ENCODE measurements around the gene RIT1. TPM values are rescaled to one million over a fixed set of nuclear protein-coding genes. Genes with fewer than 3 reads are reported as not detected.
"Not testable (repeated sequence)": the region's sequence is repeated elsewhere in the genome, so short reads cannot be mapped to it uniquely, and the experiment has no call there.

RIT1 gene
- total RNA-seq, 3 donors from 2014 or later: 15.6 to 25.0 (median 17.9) TPM

DNA sequence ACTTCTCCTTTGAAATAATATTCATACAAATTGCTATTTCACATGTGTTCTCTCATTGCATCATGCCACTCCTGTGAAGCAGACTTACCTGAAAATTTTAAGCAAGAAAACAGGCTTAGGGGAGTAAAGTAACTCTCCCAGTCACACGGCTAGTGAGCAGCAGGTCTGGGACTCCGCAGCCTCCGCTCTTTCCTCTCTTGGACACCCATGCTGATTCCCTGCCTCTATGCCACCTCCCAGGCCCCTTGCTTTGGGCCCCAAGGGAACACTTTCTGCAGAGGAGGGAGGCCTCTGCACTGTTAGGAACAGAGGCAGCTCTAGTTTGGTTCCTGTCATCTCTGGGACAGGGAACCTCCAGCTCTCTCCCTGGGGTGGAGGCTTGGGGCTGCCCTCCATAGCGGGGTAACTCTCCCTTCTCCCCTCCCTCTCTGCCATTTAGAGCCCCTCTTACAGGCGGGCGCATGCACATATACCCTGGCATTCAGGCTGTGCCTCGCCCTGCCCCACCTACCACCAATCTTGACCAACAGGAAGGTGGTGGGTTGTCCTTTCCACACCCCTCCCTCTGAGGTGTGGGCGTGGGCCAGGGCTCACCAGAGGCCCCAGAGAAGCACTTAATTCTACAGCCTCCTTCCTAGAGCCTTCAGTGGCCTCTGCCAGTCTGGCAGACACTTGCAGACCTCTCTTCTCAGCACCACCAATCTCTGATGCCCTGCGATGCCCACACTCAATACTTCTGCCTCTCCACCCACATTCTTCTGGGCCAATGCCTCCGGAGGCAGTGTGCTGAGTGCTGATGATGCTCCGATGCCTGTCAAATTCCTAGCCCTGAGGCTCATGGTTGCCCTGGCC is 30.1 kb upstream of the RIT1 start, which contains the start of gene RXFP4:
RXFP4 (plus strand) TSS at position 646 of the 852 bp plus-strand sequence; CDS start at position 718, 72 bp downstream.
- H3K36me3 Mint-ChIP-seq (ENCODE audit: insufficient read depth): peaks cover 5% of the 10 kb centered on the region
- no peaks in the 10 kb centered on the region for H3K9me3 Mint-ChIP-seq
- ATAC-seq (no peak), DNase-seq (no peak)
- H3K4me3 Mint-ChIP-seq: no peak within 1 kb of the TSS
- H3K27me3 Mint-ChIP-seq (ENCODE audit: low read depth): no peaks in the 10 kb centered on the region
- H3K4me1 Mint-ChIP-seq (ENCODE audit: low read depth): peaks cover 51% of the 10 kb centered on the region

- Mint-ChIP-seq H3K36me3 (ENCODE audit: insufficient read depth) (peaks cover 1% of the 10 kb centered on the region), H3K4me1 (ENCODE audit: low read depth) (peaks cover 44% of the 10 kb centered on the region), H3K9me3 (no peaks in the 10 kb centered on the region), H3K27me3 (ENCODE audit: low read depth) (no peaks in the 10 kb centered on the region), H3K4me3 (no peak overlapping the region)
- no peak for DNase-seq
- ATAC-seq: no peak
These were observed 29.4 kb upstream of the RIT1 start for GRCh38 chr1:155940482-155940992.

- H3K4me3 Mint-ChIP-seq: no peak overlapping the region
These were observed 27.1 kb upstream of the RIT1 start for GRCh38 chr1:155938220-155938627.

GRCh38 chr1:155934936-155935590 is 23.9 kb upstream of the RIT1 start:
- H3K4me1 Mint-ChIP-seq (ENCODE audit: low read depth): peaks cover 34% of the 10 kb centered on the region

More at GRCh38 chr1:155938220-155938627, 27.1 kb upstream of the RIT1 start:
- no peak for DNase-seq
- Mint-ChIP-seq H3K36me3 (ENCODE audit: insufficient read depth) (no peaks in the 10 kb centered on the region), H3K9me3 (no peaks in the 10 kb centered on the region), H3K4me1 (ENCODE audit: low read depth) (peaks cover 34% of the 10 kb centered on the region), H3K27me3 (ENCODE audit: low read depth) (no peaks in the 10 kb centered on the region)
- ATAC-seq: no peak

DNA sequence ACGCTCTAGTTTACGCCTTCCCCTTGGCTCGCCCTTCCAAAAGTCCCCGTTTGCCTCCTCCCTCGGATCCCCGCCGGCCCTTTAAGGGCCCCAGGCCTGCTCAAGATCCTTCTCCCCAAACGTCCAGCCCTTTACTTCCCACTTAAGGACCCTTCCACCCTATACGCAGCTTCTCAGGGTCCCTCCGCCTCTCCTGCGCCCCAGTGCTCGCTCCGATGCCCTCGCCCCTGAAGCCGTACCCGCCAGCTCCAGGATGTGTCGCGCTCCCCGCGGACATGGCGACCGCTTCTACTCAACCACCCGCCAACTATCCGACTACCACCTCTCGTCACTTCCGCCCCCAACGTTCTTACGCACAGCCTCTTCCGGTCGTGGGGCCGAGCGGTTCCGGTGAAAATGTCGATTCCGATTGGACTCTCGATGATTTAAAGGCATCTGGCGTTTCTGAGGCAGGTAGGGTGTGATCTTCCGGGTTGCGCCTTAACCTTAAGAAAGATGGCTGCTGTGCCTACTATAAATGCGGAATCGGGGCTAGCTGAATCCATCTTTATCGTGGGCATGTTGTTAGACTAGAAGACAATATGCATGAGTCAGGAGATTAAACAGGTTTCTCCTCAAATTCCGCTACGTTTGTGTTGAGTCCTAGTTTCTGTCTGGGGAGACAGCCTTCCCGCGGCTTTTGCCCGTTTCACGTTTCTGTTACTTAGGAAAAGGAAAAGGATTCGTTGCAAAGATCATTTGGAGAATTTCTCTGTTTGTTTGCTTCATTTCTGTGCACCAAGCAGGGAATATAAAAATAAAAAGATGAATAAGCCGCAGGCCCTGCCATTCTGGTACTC is 23.2 kb upstream of the RIT1 start, which contains the start of gene KHDC4:
KHDC4 (minus strand) TSS at position 317 of the 839 bp plus-strand sequence; CDS start at position 277, 40 bp downstream.
- Mint-ChIP-seq H3K36me3 (ENCODE audit: insufficient read depth) (peaks cover 19% of the 10 kb centered on the region), H3K4me1 (ENCODE audit: low read depth) (peaks cover 33% of the 10 kb centered on the region), H3K4me3 (no peak within 1 kb of the TSS), H3K9me3 (no peaks in the 10 kb centered on the region), H3K27me3 (ENCODE audit: low read depth) (no peaks in the 10 kb centered on the region)
- peak; percentile 89 for DNase-seq
- ATAC-seq: peak; percentile 96

More at GRCh38 chr1:155934936-155935590, 23.9 kb upstream of the RIT1 start:
- ATAC-seq: no peak
- Mint-ChIP-seq H3K36me3 (ENCODE audit: insufficient read depth) (peaks cover 15% of the 10 kb centered on the region), H3K9me3 (no peaks in the 10 kb centered on the region), H3K4me3 (no peak overlapping the region), H3K27me3 (ENCODE audit: low read depth) (no peaks in the 10 kb centered on the region)
- DNase-seq: no peak

DNA sequence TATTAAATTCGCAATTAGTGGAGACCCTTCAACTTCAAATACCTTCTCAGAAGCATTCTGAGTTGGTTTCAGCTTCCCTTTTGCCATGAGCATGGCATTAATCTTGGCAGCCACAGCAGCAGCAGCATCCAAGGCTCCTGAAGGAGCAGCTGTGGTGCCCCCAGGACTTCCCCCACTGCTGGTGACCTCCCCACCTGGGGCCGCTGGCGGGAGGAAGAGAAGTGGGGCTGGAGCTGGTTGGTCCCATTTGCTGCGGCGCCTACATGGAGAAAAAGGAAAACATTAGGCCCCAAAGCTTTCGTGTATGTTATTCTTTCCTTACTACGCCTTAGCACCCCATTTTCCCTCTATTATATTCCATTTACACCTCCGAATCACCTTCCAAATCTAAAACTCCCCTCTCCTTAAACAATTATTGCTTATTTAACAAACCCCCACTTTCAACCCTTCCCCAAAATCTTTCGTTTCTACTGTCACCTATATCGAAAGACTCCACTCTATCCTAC is 22.5 kb upstream of the RIT1 start:
- Mint-ChIP-seq H3K36me3 (ENCODE audit: insufficient read depth) (peaks cover 23% of the 10 kb centered on the region), H3K27me3 (ENCODE audit: low read depth) (no peaks in the 10 kb centered on the region), H3K4me3 (no peak overlapping the region), H3K4me1 (ENCODE audit: low read depth) (peaks cover 37% of the 10 kb centered on the region), H3K9me3 (no peaks in the 10 kb centered on the region)
- ATAC-seq (no peak), DNase-seq (no peak)

DNA sequence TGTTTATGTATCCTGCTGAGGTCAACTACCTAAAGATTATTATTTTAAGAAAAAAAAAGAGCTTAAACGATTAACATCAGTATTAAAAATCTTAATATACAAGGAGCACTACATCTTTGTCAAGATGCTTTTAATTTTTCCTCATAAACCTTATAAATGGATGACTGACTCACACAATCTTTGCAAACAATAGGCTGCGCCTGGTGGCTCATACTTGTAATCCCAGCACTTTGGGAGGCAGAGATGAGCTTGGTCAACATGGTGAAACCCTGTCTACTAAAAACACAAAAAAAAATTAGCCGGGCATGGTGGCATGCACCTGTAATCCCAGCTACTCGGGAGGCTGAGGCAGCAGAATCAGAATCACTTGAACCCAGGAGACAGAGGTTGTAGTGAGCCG is 21.3 kb upstream of the RIT1 start:
- DNase-seq (no peak), ATAC-seq (no peak)
- H3K36me3 Mint-ChIP-seq (ENCODE audit: insufficient read depth): peaks cover 25% of the 10 kb centered on the region
- H3K4me1 Mint-ChIP-seq (ENCODE audit: low read depth): peaks cover 33% of the 10 kb centered on the region
- H3K27me3 Mint-ChIP-seq (ENCODE audit: low read depth): no peaks in the 10 kb centered on the region
- no peak overlapping the region for H3K4me3 Mint-ChIP-seq
- no peaks in the 10 kb centered on the region for H3K9me3 Mint-ChIP-seq

DNA sequence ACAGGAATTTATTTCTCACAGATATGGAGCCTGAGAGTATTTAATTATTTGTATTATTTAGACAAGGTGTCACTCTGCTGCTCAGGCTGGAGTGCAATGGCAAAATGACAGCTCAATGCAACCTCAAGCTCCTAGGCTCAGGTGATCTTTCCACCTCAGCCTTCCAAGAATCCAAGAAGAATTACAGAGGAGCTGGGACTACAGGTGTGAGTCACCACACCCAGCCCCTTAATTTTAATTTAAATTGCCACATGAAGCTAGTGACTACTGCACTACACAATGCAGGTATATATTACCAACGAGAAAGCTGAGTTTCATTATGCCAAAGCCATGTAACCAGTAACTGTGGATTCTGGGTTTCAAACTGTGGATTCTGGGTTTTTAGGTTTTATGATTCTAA is 20.9 kb upstream of the RIT1 start:
- DNase-seq (no peak), ATAC-seq (no peak)
- H3K4me3 Mint-ChIP-seq: no peak overlapping the region
- H3K4me1 Mint-ChIP-seq (ENCODE audit: low read depth): peaks cover 33% of the 10 kb centered on the region
- H3K36me3 Mint-ChIP-seq (ENCODE audit: insufficient read depth): peaks cover 26% of the 10 kb centered on the region
- H3K9me3 Mint-ChIP-seq: no peaks in the 10 kb centered on the region
- no peaks in the 10 kb centered on the region for H3K27me3 Mint-ChIP-seq (ENCODE audit: low read depth)

DNA sequence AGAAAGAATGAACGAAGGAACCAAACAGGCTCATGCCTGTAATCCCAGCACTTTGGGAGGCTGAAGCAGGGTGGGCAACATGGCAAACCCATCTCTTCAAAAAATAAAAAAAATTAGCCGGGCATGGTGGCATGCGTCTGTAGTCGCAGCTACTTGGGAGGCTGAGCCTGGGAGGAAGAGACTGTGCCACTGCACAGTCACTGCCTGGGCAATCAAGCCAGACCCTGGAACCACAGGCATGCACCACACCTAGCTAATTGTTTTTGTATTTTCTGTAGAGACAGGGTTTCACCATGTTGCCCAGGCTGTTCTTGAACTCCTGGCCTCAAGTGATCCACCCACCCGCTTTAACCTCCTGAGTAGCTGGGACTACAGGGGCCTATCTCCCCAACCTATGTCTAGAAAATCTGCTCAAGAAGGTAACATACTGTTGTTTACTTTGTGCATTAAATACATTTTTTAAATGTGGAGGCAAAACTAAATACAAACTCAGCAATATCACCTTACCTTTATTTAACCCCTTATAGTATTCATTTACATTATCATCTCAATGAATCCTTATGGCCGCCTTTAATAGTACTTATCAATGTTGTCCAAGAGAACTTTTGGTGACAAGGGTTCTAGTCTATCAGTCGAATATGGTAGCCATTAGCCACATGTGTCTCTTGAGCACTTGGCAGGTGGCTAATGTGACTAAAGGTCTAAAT is 20.3 kb upstream of the RIT1 start:
- no peak overlapping the region for H3K4me3 Mint-ChIP-seq
- H3K4me1 Mint-ChIP-seq (ENCODE audit: low read depth): peaks cover 33% of the 10 kb centered on the region
- no peak for DNase-seq
- H3K36me3 Mint-ChIP-seq (ENCODE audit: insufficient read depth): peaks cover 32% of the 10 kb centered on the region
- H3K9me3 Mint-ChIP-seq: no peaks in the 10 kb centered on the region
- no peaks in the 10 kb centered on the region for H3K27me3 Mint-ChIP-seq (ENCODE audit: low read depth)
- ATAC-seq: no peak

GRCh38 chr1:155930725-155931124 is 19.6 kb upstream of the RIT1 start:
- not testable (repeated sequence) for ATAC-seq; H3K27me3 Mint-ChIP-seq (ENCODE audit: low read depth); H3K4me3 Mint-ChIP-seq; DNase-seq; H3K9me3 Mint-ChIP-seq
- H3K4me1 Mint-ChIP-seq (ENCODE audit: low read depth): peaks cover 33% of the 10 kb centered on the region
- peaks cover 38% of the 10 kb centered on the region for H3K36me3 Mint-ChIP-seq (ENCODE audit: insufficient read depth)

GRCh38 chr1:155929057-155929456 is 17.9 kb upstream of the RIT1 start:
- DNase-seq (no peak), ATAC-seq (no peak)
- Mint-ChIP-seq H3K4me3 (no peak overlapping the region), H3K36me3 (ENCODE audit: insufficient read depth) (peaks cover 42% of the 10 kb centered on the region), H3K27me3 (ENCODE audit: low read depth) (no peaks in the 10 kb centered on the region), H3K4me1 (ENCODE audit: low read depth) (peaks cover 33% of the 10 kb centered on the region), H3K9me3 (no peaks in the 10 kb centered on the region)

DNA sequence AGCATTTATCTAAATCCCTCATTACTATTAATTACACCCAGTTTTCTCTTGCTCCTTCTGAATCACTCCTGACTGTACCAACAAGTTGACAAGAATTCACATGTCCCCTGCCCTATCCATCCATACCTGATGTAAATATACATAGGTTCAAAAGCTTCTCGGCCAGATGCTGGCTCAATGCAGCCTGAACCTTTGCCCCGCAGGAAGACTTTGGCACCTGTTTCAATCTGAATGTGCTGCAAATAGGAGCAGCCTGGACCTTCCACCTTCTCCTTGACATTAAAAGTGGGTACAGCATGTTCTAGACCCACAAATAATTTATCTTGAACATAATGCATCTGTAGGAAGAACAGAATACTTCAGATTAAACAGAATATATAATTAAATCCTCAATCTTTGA is 14.4 kb upstream of the RIT1 start:
- ATAC-seq (no peak), DNase-seq (no peak)
- Mint-ChIP-seq H3K9me3 (no peaks in the 10 kb centered on the region), H3K4me3 (no peak overlapping the region), H3K27me3 (ENCODE audit: low read depth) (no peaks in the 10 kb centered on the region), H3K36me3 (ENCODE audit: insufficient read depth) (peaks cover 46% of the 10 kb centered on the region), H3K4me1 (ENCODE audit: low read depth) (peaks cover 15% of the 10 kb centered on the region)

- no peak for DNase-seq
- Mint-ChIP-seq H3K36me3 (ENCODE audit: insufficient read depth) (peaks cover 44% of the 10 kb centered on the region), H3K9me3 (no peaks in the 10 kb centered on the region)
These were observed 9.6 kb upstream of the RIT1 start for GRCh38 chr1:155920717-155921116.

More at GRCh38 chr1:155920717-155921116, 9.6 kb upstream of the RIT1 start:
- ATAC-seq: no peak
- Mint-ChIP-seq H3K4me1 (ENCODE audit: low read depth) (peaks cover 4% of the 10 kb centered on the region), H3K4me3 (no peak overlapping the region), H3K27me3 (ENCODE audit: low read depth) (no peaks in the 10 kb centered on the region)
